Neural progenitor cell (in vitro differentiated cells): Measurements from ENCODE around the gene TIMELESS. TPM values are rescaled to one million over a fixed set of nuclear protein-coding genes. Genes with fewer than 3 reads are reported as not detected.
A peak's percentile ranks its signal among the peaks of the same experiment; 100 is the strongest.

Experiments
- DNase-seq: peaks from one replicate; pipeline ENCODE4 v3.0.0-alpha.2; 2016; ENCODE audit warnings: low spot score
- H2AFZ ChIP-seq: fragments of 200-600 bp; sonication (generic); replicated peaks from 2 replicates; pipeline ENCODE4 v1.6.1; 2016; ENCODE audit warnings: antibody characterized with exemption
- H3F3A ChIP-seq: fragments of 200-600 bp; sonication (generic); 2 replicates; pipeline ENCODE4 v1.6.1; 2016; ENCODE audit warnings: antibody characterized with exemption, low read depth
- H3K27ac ChIP-seq: fragments of 200-600 bp; sonication (generic); 2 replicates; pipeline ENCODE4 v1.5.1; 2016; ENCODE audit warnings: mild to moderate bottlenecking
- H3K27me3 ChIP-seq: fragments of 200-600 bp; sonication (generic); 2 replicates; pipeline ENCODE4 v1.6.1; 2016; ENCODE audit warnings: mild to moderate bottlenecking, moderate library complexity
- H3K36me3 ChIP-seq: fragments of 200-600 bp; sonication (generic); 2 replicates; pipeline ENCODE4 v1.5.1; 2016
- H3K4me1 ChIP-seq: fragments of 200-600 bp; sonication (generic); 2 replicates; pipeline ENCODE4 v1.6.1; 2016; ENCODE audit warnings: mixed run types
- H3K4me2 ChIP-seq: fragments of 200-600 bp; sonication (generic); 2 replicates; pipeline ENCODE4 v1.6.1; 2016
- H3K4me3 ChIP-seq: fragments of 200-600 bp; sonication (generic); 2 replicates; pipeline ENCODE4 v1.5.1; 2016
- H3K79me2 ChIP-seq: fragments of 200-600 bp; sonication (generic); 2 replicates; pipeline ENCODE4 v1.6.1; 2016; ENCODE audit warnings: low read depth
- H3K9ac ChIP-seq: fragments of 200-600 bp; sonication (generic); 2 replicates; pipeline ENCODE4 v1.6.1; 2016
- H3K9me3 ChIP-seq: fragments of 200-600 bp; sonication (generic); 2 replicates; pipeline ENCODE4 v1.5.1; 2016; ENCODE audit warnings: low read depth
- H4K20me1 ChIP-seq: fragments of 200-600 bp; sonication (generic); 2 replicates; pipeline ENCODE4 v1.6.1; 2016; ENCODE audit warnings: low read depth
- H3K27ac Mint-ChIP-seq: 3 replicates; pipeline ENCODE4 v1.8.0; 2021; ENCODE audit warnings: mixed read lengths
- H3K27me3 Mint-ChIP-seq: 2 replicates; pipeline ENCODE4 v1.8.0; 2022; ENCODE audit warnings: low read depth, mild to moderate bottlenecking, inconsistent platforms, moderate library complexity, mixed read lengths; ENCODE audit not compliant: insufficient read depth
- H3K36me3 Mint-ChIP-seq: 3 replicates; pipeline ENCODE4 v1.8.0; 2021; ENCODE audit warnings: mixed read lengths
- H3K4me1 Mint-ChIP-seq: 3 replicates; pipeline ENCODE4 v1.8.0; 2021; ENCODE audit warnings: mixed read lengths
- H3K4me3 Mint-ChIP-seq: 3 replicates; pipeline ENCODE4 v1.8.0; 2021; ENCODE audit warnings: mild to moderate bottlenecking, moderate library complexity, mixed read lengths
- H3K9me3 Mint-ChIP-seq: 3 replicates; pipeline ENCODE4 v1.8.0; 2020; ENCODE audit warnings: mixed read lengths
- EZH2 ChIP-seq: fragments of 200-600 bp; sonication (generic); IDR thresholded peaks from 2 replicates; pipeline ENCODE4 v1.6.1; 2017; ENCODE audit warnings: antibody characterized with exemption, mild to moderate bottlenecking, moderate library complexity
- EZH2phosphoT487 ChIP-seq: fragments of 200-600 bp; sonication (generic); IDR thresholded peaks from 2 replicates; pipeline ENCODE4 v1.6.1; 2017; ENCODE audit warnings: antibody characterized with exemption
- total RNA-seq: library from RNA; depleted of rRNA; stranded (reverse); fragments of >200 nt; gene quantifications from 2 replicates; pipeline ENCODE4 v1.2.3, GENCODE V29; 2015; ENCODE audit warnings: low replicate concordance
- TF ChIP-seq, protein P1 (sequence below): fragments of 200-600 bp; sonication (generic); IDR thresholded peaks from 2 replicates; pipeline ENCODE4 v1.5.1; 2017; ENCODE audit warnings: antibody characterized with exemption, mild to moderate bottlenecking

TIMELESS gene
- total RNA-seq, 1 donor from 2014 or later = 56.3 TPM

DNA sequence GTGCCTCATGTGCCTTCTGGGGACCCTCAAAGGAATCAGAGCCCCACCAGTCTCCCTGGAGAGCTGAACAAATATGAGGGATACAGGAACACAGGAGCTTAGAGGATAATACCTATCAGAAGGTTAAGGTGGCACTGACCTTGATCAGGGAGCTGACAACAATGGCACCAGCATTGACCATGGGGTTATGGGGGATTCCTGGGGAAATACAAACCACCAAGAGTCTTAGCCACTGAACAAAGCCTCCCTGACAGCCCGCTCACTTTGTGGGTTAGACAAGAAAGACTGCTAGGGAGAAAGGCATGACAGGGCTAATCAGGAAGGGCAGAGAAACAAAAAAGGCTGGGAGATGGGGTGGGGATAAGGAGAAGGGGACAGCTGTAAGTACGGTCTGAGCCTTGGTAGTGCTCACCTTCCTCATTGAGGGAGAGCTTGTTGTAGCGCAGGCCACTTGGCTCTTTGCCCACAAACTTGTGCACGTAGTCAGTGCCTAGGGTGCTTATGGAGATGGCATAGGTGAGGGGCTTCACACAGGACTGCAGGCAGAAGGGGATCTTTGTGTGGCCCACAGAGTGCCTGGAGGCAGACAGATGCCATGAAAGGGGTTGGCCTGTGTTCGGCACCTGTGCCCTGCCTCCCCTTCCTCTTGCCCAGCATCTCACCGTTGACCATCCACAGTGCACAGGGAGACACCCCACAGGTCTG is 28.4 kb upstream of the TIMELESS start:
- Mint-ChIP-seq H3K27me3 (peaks cover 2% of the 10 kb centered on the region), H3K9me3 (no peaks in the 10 kb centered on the region), H3K4me1 (no peaks in the 10 kb centered on the region), H3K4me3 (no peak overlapping the region), H3K36me3 (peaks cover 9% of the 10 kb centered on the region), H3K27ac (peak overlapping the region; percentile 34)
- no peaks in the 10 kb centered on the region for H3K4me1 ChIP-seq
- TF ChIP-seq, protein P1, sequence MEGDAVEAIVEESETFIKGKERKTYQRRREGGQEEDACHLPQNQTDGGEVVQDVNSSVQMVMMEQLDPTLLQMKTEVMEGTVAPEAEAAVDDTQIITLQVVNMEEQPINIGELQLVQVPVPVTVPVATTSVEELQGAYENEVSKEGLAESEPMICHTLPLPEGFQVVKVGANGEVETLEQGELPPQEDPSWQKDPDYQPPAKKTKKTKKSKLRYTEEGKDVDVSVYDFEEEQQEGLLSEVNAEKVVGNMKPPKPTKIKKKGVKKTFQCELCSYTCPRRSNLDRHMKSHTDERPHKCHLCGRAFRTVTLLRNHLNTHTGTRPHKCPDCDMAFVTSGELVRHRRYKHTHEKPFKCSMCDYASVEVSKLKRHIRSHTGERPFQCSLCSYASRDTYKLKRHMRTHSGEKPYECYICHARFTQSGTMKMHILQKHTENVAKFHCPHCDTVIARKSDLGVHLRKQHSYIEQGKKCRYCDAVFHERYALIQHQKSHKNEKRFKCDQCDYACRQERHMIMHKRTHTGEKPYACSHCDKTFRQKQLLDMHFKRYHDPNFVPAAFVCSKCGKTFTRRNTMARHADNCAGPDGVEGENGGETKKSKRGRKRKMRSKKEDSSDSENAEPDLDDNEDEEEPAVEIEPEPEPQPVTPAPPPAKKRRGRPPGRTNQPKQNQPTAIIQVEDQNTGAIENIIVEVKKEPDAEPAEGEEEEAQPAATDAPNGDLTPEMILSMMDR = no peak
- TF ChIP-seq EZH2phosphoT487 (no peak), EZH2 (no peak)
- no peaks in the 10 kb centered on the region for H3F3A ChIP-seq
- H4K20me1 ChIP-seq = no peaks in the 10 kb centered on the region
- no peak overlapping the region for H3K27ac ChIP-seq
- no peak overlapping the region for H3K4me2 ChIP-seq
- H3K4me3 ChIP-seq = no peak overlapping the region
- no peaks in the 10 kb centered on the region for H3K27me3 ChIP-seq
- H3K9me3 ChIP-seq = no peaks in the 10 kb centered on the region
- no peaks in the 10 kb centered on the region for H3K79me2 ChIP-seq
- H2AFZ ChIP-seq = no peak overlapping the region
- no peak for DNase-seq
- H3K36me3 ChIP-seq = no peaks in the 10 kb centered on the region
- H3K9ac ChIP-seq = no peak overlapping the region

DNA sequence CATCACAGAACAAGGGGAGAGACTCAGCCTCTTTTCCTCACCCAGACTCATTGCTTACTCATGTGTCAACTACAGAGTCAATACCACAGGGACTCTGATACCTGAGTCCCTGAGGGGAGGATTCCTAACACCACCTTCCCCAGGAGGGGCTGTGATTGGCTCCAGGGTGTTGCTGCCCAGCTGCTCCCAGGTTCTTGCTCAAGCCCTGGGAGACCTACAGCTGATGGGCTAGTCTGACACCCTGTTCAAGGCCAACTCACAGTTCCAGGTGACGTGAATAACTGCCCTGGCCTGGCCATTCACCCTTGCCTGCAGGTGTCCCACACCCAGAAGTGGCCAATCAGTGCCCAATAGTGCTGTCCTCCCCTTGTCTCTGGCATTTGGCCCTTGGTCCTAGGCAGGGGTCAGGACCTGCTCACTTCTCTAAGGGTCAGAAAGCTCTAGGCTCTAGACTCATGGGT is 27.8 kb upstream of the TIMELESS start:
- Histone ChIP-seq H3K4me3 (no peak overlapping the region), H4K20me1 (no peaks in the 10 kb centered on the region), H3K9me3 (no peaks in the 10 kb centered on the region), H3K36me3 (no peaks in the 10 kb centered on the region), H3K79me2 (peaks cover 2% of the 10 kb centered on the region), H3K27me3 (no peaks in the 10 kb centered on the region), H3K27ac (no peak overlapping the region), H3K4me2 (no peak overlapping the region), H3K9ac (no peak overlapping the region), H3K4me1 (no peaks in the 10 kb centered on the region), H2AFZ (no peak overlapping the region), H3F3A (peaks cover 3% of the 10 kb centered on the region)
- H3K27me3 Mint-ChIP-seq = peaks cover 2% of the 10 kb centered on the region
- H3K27ac Mint-ChIP-seq = no peak overlapping the region
- no peak for DNase-seq
- H3K4me3 Mint-ChIP-seq = no peak overlapping the region
- TF ChIP-seq EZH2 (no peak), EZH2phosphoT487 (no peak)
- TF ChIP-seq, protein P1 = no peak
- peaks cover 9% of the 10 kb centered on the region for H3K36me3 Mint-ChIP-seq
- H3K9me3 Mint-ChIP-seq = no peaks in the 10 kb centered on the region
- H3K4me1 Mint-ChIP-seq = no peaks in the 10 kb centered on the region

DNA sequence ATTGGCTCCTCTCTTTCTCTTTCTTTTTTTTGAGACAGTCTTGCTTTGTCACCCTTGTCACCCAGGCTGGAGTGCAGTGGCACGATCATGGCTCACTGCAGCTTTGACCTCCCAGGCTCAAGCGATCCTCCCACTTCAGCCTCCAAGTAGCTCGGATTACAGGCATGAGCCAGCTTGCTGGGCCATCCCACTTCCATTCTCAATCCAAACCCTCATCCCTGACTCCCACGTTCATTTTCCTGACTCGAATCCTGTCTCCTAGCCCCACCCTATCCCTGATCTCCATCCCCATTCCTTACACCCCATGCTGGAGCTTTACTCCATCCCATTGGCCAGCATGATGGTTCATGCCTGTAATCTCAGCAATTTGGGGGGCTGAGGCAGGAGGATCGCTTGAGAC is 26.9 kb upstream of the TIMELESS start:
- Mint-ChIP-seq H3K27ac (no peak overlapping the region), H3K9me3 (no peaks in the 10 kb centered on the region), H3K27me3 (peaks cover 2% of the 10 kb centered on the region), H3K4me3 (no peak overlapping the region), H3K4me1 (no peaks in the 10 kb centered on the region), H3K36me3 (peaks cover 9% of the 10 kb centered on the region)
- peaks cover 10% of the 10 kb centered on the region for H3K79me2 ChIP-seq
- H2AFZ ChIP-seq = no peak overlapping the region
- no peak overlapping the region for H3K4me3 ChIP-seq
- no peaks in the 10 kb centered on the region for H4K20me1 ChIP-seq
- H3K9me3 ChIP-seq = no peaks in the 10 kb centered on the region
- H3K27me3 ChIP-seq = no peaks in the 10 kb centered on the region
- H3K4me1 ChIP-seq = no peaks in the 10 kb centered on the region
- TF ChIP-seq, protein P1 = no peak
- TF ChIP-seq EZH2phosphoT487 = no peak
- no peak for TF ChIP-seq EZH2
- H3F3A ChIP-seq = peaks cover 3% of the 10 kb centered on the region
- H3K9ac ChIP-seq = no peak overlapping the region
- DNase-seq = no peak
- no peaks in the 10 kb centered on the region for H3K36me3 ChIP-seq
- H3K27ac ChIP-seq = no peak overlapping the region
- H3K4me2 ChIP-seq = no peak overlapping the region
